AG04450 (cell line): ENCODE data around the gene RPAIN. TPM values are rescaled to one million over a fixed set of nuclear protein-coding genes. Genes with fewer than 3 reads are reported as not detected.

Experiments used
- CTCF ChIA-PET: fragments of 300-600, 350-600 bp; formaldehyde crosslinking; extraction: SDS; loops from one replicate; lab custom pipeline; 2022; ENCODE audit warnings: antibody characterized with exemption, inconsistent platforms; lab: Charles Lee
- POLR2A ChIA-PET: fragments of 350-600 bp; formaldehyde crosslinking; extraction: SDS; loops from one replicate; lab custom pipeline; 2021; ENCODE audit warnings: antibody characterized with exemption, inconsistent platforms; lab: Yijun Ruan, JAX
- DNase-seq: peaks from one replicate; pipeline ENCODE4 v3.0.0-alpha.2; 2011; ENCODE audit warnings: low read depth, low spot score
- H3K27ac ChIP-seq: one replicate; pipeline ENCODE4 v1.5.1; 2012; ENCODE audit warnings: low read depth, low read length, control low read depth
- H3K27me3 ChIP-seq: one replicate; pipeline ENCODE4 v1.6.0; 2012; ENCODE audit warnings: low read length; ENCODE audit not compliant: control insufficient read depth, insufficient read depth
- H3K4me3 ChIP-seq: 2 replicates; pipeline ENCODE4 v1.5.1; 2011; ENCODE audit warnings: mild to moderate bottlenecking, low read depth, low read length, control low read depth
- H3K9me3 ChIP-seq: 2 replicates; pipeline ENCODE4 v1.5.1; 2012; ENCODE audit warnings: low read length; ENCODE audit not compliant: control insufficient read depth, insufficient read depth
- CTCF ChIP-seq: IDR thresholded peaks from 2 replicates; pipeline ENCODE4 v1.5.1; 2011; ENCODE audit warnings: low read depth, low read length, control low read depth, inconsistent platforms
- polyA plus RNA-seq: library from polyadenylated mRNA; depleted of rRNA; stranded (reverse); fragments of >200 nt; gene quantifications from 2 replicates; pipeline ENCODE4 v1.2.3, GENCODE V29; 2011

Gene RPAIN
- polyA plus RNA-seq, 1 experiment, result 37.5 TPM

- Histone ChIP-seq H3K27me3 (no peaks in the 10 kb centered on the region), H3K9me3 (peaks cover 5% of the 10 kb centered on the region; the same call in 1 of the 2 replicates), H3K27ac (no peak overlapping the region), H3K4me3 (no peak overlapping the region)
- DNase-seq, result no peak
- ChIA-PET POLR2A (no interaction called here), CTCF (no interaction called here)
- TF ChIP-seq CTCF, result no peak
Measured at GRCh38 chr17:5399767-5400166, 20.2 kb upstream of the RPAIN start.

GRCh38 chr17:5405400-5405799, 14.6 kb upstream of the RPAIN start:
- Histone ChIP-seq H3K4me3 (no peak overlapping the region), H3K27ac (no peak overlapping the region), H3K27me3 (no peaks in the 10 kb centered on the region), H3K9me3 (no peaks in the 10 kb centered on the region)
- DNase-seq, result no peak
- ChIA-PET POLR2A (no interaction called here), CTCF (interaction anchor here (0.9 to 1.8 kb wide), 2 partner anchors 34 to 155 kb away, joined by 3 to 8 read pairs; partner anchors contain the start of gene C1QBP)
- TF ChIP-seq CTCF, result no peak

- ChIA-PET CTCF (no interaction called here), POLR2A (no interaction called here)
- DNase-seq, result no peak
- H3K27me3 ChIP-seq, result no peaks in the 10 kb centered on the region
- no peaks in the 10 kb centered on the region for H3K9me3 ChIP-seq
- H3K27ac ChIP-seq, result no peak overlapping the region
- H3K4me3 ChIP-seq, result no peak overlapping the region
- TF ChIP-seq CTCF, result no peak
Measured at GRCh38 chr17:5408186-5408585, 11.8 kb upstream of the RPAIN start.

GRCh38 chr17:5410594-5411272, 9.2 kb upstream of the RPAIN start:
- Histone ChIP-seq H3K27me3 (no peaks in the 10 kb centered on the region), H3K4me3 (no peak overlapping the region), H3K9me3 (no peaks in the 10 kb centered on the region), H3K27ac (no peak overlapping the region)
- TF ChIP-seq CTCF, result no peak
- ChIA-PET POLR2A (no interaction called here), CTCF (no interaction called here)
- DNase-seq, result no peak

DNA sequence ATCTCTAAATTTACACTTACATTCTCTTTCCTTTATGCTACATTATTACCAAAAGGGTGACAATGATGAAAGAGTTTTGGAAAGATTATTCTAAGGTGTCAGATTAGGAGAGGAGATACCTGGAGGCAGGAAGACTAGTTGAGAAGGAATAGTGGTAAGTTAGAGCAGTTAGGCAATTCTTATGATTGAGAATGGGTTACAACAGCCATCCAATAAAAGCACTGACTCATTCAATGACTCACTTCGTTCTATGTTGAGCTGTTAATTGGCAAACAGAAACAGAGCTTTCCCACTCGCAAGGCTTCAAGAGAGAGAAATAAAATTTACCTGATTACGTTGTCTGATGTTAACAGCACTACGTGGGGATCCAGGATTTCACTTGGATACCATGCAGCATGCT, 6.3 kb upstream of the RPAIN start:
- CTCF ChIA-PET, result interaction anchor here (2.9 kb wide), 1 partner anchor 26 kb away, joined by 13 read pairs; the partner anchor contains the start of gene C1QBP

More for the DNA sequence above, 6.3 kb upstream of the RPAIN start:
- POLR2A ChIA-PET, result interaction anchor here (0.9 to 1.0 kb wide), 2 partner anchors 11 to 14 kb away, joined by 3 read pairs; no protein-coding TSS in a partner anchor
- peak overlapping the region; percentile 80 for H3K27ac ChIP-seq
- peak; percentile 47 for DNase-seq
- H3K9me3 ChIP-seq, result no peaks in the 10 kb centered on the region
- no peak overlapping the region for H3K4me3 ChIP-seq
- H3K27me3 ChIP-seq, result no peaks in the 10 kb centered on the region
- no peak for TF ChIP-seq CTCF
